Caki2 (cell line): ENCODE results near the gene CPXM1. TPM values are rescaled to one million over a fixed set of nuclear protein-coding genes. Genes with fewer than 3 reads are reported as not detected.

ENCODE experiments used
- DNase-seq: peaks from one replicate; pipeline ENCODE4 v3.0.0-alpha.2; 2015; ENCODE audit warnings: low read depth
- in situ Hi-C: cut with HindIII; loops from 2 replicates; pipeline ENCODE4 v1.10.0; 2016; ENCODE audit warnings: low sequenced_read_pairs, low pct_unique_long_range_greater_than_20kb, mixed read lengths
- total RNA-seq: library from RNA; depleted of rRNA; stranded (reverse); fragments of >200 nt; shearing (Covaris generic); gene quantifications from 2 replicates; pipeline ENCODE4 v1.2.3, GENCODE V29; 2014; ENCODE audit warnings: low replicate concordance

Gene CPXM1
- total RNA-seq, 1 experiment from 2014 or later: not detected

DNA sequence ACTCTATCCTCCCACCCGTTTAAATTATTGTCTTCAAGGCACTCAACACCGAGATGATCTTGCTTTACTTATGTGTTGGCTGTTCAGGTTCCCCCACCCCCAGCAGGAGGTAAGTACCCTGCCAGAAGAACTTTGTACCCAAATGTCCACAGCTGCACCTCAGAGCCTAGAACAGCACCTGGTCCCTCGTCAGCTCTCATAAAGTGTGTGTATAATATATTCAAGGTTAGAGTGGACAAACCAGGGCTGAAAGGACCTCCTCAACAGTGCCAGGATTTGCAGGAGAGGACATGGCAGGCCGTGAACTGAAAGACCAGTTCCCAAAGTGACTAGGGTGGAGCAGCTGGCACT, 5.9 kb upstream of the CPXM1 start:
- DNase-seq: no peak
- in situ Hi-C loops: no loop called here

DNA sequence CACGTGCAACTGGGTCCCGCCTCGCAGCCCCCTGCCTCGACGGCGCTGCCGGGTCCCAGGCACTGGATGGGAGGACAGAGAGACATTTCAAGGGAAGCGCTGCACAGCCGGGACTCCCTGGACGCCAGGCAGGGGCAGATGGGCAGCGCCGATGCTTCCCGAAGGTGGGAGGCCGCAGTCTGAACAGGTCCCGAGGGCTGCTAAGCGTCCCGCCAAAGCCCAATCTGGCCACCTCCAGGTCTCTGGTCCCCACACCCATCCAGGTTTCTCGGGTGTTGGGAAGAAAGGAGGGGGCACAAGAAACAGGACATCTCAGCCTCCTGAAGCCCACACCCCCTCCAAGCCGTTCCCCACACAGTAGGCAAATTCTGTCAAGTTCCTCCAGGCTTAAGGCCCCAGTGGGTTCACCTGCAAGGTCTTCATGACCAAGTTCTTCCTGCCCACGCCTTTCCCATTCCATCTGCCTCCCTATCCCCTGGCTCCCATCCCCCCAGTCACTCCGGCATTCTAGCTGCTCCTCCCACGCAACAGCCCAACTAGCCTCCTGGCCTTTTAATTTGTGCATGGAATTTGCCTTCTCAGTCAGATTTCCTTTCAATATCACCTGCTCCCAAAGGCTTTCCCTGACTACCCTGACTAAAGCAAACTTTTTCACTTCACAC, 5.4 kb upstream of the CPXM1 start:
- no peak for DNase-seq
- in situ Hi-C loops: no loop called here

DNA sequence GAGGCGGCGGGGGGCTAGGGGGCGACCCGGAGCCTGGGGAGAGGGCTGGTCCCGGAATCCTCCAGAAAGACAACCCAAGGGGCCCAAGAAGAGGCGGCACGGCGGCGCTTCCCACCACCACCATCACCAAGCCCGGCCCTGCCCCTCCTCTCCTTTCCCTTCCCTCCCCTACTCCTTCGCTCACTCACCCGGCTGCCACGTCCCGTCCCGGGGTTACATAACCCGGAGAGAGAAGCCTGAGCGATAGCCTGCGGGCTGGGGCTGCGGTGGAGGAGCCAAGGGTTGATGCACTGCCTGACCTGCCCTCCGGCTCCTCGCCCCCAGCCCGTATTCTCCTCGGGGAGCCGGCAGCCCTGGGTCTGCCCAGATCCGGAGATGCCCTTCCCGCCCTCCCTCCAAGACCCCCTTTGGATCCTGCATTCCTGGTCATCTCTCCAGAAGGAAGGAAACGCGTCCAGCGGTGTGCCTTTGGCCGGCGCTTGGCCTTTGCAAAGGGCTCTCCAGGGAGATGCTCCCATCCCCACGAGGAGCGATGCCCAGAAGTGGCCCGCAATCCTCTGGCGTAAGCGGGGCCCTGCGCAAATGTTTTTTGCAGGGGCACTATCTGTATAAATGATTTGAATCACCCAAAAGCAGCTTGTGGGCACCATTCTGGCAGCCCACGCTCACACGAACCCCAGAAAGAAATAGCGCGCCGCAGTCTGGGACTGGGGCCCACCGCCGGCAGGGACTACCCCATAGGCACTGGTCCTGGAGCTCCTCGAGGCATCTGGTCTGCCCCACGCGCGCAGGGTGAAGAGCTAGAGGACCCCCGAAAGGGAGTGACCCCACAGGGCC, 4.6 kb upstream of the CPXM1 start:
- no peak for DNase-seq
- in situ Hi-C loops: no loop called here

DNA sequence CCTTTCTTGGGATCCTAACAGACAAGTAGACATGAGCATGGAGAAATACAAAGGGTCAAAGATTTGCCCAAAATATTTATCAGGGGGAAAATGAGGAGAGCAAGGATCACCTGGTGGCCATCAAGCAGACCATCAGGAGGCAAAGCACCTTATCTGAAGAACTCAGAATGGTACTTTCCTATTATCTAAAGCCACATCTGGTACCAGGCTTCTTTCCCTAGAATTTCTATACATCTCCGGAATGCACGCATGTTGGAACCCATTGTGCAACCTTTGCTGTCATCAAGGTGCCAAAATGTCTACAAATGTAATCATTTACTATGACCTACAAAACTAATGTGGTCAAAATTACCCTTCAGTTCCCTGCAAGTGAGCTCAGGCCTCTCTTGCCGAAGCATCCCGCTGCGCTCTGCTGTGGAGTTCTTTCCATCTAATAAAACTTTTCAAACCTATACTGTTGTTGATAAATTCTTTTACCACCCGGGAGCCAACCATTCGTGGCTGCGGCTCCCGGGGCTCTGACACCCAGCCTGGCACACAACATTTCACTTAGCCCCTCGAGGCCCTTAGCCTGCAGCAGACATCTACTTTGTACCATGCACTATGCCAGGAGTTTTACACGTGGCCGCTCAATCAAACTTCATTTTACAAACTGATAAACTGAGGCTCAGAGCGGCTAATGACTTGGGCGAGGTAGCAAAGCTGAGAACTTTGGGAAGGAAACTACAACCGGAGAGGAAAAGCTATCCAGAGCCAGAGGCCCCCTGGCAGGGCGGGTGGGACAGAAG, 3.8 kb upstream of the CPXM1 start:
- in situ Hi-C loops: no loop called here
- DNase-seq: no peak

DNA sequence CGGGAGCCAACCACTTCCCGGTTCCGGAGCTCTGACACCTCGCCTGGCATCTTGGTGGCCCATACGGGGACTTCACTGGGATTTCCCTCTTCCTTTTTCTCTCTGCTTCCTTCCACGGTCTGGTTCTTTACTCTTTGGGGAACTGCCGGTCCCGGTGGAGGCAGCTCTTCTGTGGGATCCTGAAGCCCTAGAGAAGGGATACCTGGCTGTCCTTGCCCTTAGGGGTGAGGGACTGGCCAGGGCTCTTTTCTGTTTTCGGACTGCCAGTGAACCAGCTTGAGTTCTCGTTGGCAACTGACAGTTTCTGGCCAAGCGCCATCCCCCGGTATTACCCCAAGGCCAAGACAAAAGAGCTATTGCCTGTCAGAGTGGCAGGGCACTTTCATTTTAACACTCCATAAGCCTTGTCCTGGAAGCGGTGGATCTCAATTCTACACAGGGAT, 880 bp upstream of the CPXM1 start:
- no peak for DNase-seq
- in situ Hi-C loops: no loop called here

DNA sequence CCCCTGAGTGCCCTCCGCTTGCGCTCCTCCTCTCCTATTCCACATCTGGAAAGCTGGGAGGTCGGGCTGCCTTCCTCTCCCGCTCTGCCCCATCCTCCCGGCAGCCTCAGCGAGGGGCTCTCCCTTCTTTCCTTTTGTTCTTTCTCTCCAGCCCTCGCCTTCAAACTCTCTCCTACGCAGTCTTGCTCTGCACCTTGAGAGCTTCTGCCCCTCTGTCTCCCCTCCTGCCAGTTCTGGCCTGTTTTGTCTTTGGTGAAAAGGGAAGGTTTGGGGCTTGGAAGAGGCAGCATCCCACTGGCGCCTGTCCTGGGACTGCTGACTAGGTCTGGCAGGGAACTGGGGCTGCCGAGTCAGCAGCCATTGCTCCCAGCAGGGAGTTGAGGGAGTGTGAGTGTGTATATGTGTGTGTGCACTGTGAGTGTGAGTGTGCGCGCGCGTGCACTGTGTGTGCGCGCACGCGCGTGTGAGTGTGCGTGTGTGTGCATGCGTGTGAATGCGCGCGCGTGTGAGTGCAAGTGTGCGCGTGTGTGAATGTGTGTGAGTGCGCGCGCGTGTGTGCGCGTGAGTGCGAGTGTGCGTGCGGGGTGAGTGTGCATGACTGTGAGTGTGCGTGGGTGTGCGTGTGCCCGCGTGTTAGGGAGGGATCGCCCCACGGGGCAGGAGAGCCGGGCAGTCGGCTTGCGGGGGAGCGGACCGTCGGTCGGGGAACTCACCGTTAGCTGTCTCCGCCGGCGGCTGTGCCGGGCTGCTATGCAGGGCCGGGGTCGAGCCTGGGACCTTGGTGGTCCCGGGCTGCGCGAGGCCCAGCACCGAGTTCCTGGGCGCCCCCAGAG, 523 bp downstream of the CPXM1 start:
- in situ Hi-C loops: no loop called here
- DNase-seq: no peak

DNA sequence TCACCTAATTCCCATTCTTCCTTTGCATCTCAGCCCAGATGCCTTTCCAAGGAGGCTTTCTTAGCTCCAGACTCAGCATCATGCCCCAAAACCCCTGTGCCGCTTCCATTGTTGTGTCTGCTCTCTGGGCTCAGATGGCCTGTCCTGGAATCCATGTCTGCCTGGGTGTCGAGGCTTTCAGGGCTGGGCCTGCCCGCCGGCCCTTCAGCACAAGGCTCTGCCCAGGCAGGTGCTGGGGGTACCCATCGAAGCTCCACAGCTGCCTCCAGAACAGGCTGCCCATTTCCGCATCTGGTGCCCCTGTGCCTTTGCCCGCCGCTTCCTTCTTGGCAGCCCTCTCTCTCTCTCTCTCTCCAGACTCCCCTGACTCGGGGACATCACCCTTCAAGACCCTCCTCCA, 1.2 kb downstream of the CPXM1 start:
- in situ Hi-C loops: no loop called here
- DNase-seq: no peak

DNA sequence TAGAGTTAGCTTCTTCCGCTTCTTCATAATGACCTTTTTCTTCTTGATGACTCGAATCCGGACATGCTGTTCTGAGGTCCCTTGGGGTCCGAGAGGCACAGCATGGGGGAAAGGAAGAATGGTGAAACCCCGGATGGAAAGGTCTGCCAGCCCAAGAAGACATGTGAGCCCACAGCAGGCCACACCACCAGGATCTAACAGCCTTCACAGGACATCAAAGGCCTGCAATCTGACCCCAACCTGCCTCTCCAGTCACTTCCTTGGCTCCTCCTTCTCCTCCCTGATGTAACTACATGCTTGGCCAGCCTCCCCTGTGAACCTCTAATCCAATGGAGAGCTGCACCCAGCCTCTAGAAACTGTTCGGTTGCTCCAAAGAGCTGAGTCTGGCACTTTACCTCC, 1.6 kb downstream of the CPXM1 start:
- in situ Hi-C loops: no loop called here

DNA sequence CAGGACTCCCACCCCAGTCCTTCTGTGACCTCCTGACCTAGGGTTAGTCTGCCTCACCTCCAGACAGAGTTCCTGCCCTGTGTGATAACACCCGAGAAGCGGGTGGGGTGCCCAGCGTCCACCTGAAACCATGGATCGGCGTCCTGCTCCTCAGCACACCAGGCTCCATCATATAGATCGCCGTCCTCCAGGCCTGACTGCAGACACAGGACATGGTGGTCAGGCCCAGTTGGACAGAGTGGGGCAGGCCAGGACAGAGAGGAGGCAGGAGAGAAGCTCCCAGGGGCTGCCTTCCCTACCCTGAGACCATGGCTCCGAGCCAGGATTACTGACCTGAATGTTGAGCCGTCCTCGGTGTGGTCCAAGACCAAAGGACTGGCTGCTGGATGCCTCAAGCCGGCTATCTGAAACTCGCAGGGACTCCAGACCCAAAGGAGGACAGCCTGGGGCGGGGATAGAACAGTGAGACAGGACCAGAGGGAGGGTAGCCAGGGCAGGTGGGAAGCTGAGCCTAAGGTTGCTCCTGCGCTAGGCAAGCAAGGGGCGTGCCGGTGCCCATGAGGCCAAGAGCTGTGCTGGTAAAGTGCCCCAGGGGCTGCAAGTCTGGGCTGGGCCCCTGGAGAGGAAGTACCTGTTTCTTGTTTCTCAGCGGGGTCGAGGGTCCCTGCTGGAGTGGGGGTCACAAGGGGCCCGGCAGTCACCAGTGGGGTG, 2.2 kb downstream of the CPXM1 start:
- in situ Hi-C loops: no loop called here
- no peak for DNase-seq

More for the DNA sequence above, 1.6 kb downstream of the CPXM1 start:
- no peak for DNase-seq

DNA sequence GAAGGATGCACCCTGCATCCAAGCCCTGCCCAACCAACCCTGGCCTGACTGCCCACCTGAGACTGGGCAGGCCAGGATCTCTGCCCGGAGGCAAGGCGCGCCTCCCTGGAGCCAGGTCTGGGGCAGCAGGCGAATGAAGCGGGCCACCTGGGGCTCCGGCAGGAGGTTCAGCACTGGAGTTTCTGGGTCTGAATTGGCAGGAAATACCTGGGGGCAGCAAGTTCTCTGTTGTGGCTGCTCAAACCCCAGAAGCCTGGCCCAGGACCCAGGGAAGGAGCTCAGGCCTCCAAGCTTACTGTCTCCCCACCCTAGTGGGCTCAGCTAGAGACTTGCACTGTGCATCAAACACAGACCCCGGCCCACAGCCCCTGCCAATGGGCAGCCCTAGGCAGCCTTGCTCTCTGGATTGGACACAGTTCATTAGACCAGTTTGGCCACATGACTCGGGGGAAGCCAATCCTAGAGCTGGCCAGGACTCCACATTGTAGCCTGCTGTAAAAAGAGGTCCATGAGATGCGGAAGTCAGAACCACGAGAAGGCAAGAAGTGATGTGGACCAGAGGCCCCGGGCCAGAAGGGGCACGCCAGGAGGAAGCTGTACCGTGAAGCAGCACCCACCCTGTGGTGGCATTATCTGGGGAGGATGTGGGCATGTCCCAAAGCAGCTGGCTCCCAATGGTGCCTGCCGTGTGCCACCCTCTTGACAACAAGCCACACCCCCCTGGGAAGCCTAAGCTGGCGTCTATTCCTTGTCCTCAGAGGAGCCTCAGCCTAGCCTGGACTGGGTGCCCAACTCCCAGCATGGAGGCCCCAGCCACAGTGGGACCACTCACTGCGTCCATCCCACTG, 3.1 kb downstream of the CPXM1 start:
- DNase-seq: no peak
- in situ Hi-C loops: no loop called here

DNA sequence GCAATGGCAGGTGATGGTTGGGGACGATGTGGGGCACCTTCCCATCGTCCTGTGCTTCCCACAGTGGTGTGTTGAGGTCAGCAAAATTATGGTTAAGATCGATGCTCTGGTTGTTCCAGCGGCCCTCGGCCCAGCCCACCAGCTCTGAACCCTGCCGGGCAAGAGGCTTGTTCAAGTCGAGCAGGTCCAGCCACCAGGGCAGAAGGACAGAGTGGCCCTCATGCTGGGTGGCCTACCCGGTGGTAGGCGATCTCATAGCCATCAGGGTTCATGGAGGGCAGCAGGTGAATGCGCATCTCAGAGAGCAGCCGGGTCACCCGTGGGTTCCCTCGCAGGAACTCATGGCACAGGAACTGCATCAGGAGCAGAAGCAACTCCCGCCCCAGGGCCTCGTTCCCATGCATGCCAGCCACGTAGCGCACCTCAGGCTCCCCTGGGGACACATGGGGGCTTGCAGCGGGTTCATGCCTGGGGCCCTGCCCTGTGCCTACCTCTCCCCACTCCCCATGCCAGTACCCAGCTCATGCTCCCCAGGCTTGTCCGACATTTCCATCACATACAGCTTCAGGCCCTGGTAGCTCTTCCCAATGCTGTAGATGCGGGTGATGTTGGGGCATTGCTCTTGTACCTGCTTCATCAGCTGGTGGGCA, 4.3 kb downstream of the CPXM1 start:
- in situ Hi-C loops: no loop called here
- no peak for DNase-seq

DNA sequence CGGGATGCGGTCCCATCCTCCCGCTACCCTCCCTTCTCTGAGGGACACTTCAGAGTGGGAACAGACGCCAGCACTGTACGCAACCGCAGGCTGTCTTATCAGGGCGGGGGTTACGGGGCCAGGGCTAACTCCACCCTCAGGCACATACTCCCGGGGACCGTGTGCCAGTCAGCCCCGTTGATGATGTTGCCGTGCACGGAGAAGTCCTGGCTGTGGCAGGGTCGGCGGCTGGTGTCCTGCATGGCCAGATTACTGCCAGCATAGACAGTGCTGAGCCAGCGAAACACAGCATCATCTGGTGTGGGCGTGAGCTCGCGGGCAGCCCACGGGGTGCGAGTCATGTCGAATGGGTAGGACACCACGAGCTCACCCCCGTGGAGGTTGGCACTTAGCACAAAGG, 5.0 kb downstream of the CPXM1 start:
- DNase-seq: no peak
- in situ Hi-C loops: no loop called here

DNA sequence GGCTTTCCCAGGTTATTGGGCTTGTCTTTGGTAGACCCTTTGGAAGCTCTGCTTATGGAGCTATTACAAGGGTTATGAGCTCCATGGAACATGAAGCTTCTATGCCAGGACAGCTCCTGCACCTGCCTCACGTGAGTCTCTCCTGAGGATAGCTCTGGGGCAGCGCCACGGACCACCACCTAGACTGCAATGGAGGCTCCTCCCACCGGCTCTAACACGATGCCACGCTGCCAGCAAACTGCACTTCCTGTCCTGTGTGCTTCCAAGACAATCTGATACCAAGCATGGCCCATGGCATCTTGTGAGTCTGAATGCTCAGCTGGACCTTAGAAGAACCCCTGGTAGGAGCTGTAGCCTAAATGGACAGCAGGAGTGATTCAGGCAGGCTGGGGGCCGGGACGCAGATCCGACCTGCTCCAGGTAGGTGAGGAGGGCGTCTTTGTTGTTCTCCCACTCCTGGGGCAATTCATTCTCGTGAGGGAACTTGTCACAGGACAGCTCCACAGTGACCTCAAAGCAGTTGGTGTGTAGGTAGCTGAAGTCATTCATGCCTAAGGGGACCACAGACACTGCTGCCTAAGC, 5.5 kb downstream of the CPXM1 start:
- no peak for DNase-seq
- in situ Hi-C loops: no loop called here

DNA sequence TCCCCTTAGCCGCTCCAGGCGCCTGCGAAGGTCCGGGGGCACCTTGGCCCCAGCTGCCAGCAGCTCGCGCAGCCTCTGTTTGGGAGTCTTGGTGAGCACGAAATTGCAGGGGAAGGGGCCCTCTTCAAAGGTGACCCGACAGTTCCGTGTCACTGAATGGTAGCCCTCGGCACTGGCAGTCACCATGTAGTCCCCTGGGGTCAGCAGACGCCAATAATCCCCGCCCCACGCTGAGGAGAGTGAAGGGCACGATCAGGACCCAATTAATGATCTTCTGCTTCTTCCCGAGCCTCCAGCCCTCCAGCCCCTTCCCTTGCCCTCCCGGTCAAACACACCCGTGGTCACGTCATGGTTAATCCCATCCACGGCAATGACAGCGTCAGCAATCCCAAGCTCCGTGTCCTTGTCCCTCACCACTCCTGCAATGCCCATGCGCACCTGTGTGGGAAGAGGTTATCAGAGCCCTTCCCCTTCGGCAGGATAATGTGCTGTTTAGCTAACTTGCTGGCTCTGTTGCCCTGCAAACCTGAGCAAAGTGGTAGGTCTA, 6.2 kb downstream of the CPXM1 start:
- DNase-seq: no peak
- in situ Hi-C loops: no loop called here

DNA sequence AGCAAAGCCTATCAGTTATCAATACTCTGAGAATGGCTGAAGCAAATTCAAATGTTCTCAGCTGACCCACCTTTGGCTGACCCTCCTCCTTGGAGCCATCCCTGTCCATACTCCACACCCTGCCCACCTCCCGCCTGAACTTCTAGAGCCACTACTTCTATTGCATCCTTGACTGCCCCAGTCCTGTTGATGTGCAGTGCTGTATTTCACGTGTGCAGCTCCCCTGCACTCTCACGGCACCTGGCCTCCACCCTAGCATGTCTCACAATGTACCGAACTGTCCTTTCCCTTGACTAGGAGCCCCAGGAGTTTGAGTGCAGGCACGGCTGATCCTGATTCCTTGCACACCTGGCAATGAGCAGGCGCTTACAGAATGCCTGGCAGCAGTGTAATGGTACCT, 7.0 kb downstream of the CPXM1 start:
- no peak for DNase-seq
- in situ Hi-C loops: no loop called here
